ENCODE data around the gene EP400. TPM values are rescaled to one million over a fixed set of nuclear protein-coding genes. Genes with fewer than 3 reads are reported as not detected.

EP400 gene
- total and polyA plus RNA-seq, 2 of the 4 experiments (the other 2 are of a cell fraction) = 4.3 to 11.4 TPM

DNA sequence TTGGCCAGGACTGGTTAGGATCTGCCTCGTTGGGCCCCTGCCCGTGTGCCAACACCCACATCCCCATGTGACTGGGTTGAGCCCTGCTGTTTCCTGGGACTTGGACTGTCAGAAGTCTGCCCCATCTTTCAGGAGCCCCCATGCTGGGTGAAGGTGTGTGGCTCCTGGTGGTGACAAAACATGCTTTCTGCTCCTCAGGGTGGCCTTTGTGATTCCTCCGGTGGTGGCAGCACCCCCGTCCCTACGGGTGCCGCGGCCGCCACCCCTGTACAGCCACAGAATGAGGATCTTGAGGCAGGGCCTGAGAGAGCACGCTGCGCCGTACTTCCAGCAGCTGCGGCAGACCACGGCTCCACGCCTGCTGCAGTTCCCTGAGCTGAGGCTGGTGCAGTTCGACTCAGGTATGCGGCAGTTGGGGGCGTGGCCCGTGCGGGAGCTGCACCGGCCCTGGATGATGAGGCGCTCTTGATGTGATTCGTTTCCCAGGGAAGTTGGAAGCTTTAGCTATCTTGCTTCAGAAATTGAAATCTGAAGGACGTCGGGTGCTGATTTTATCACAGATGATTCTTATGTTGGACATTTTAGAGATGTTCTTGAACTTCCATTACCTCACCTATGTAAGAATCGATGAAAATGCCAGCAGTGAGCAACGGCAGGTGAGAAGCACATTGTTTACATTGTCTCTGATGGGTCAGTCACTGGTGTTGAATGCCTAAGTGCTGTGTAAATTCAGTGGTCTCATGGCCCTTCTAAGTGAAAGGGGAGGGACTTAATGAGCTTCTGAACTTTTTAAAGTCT is 80.0 kb downstream of the EP400 start (continued):
- TF ChIP-seq MAZ (IDR thresholded peaks at IDR 0.05; ENCODE audit: borderline replicate concordance, low read depth, low read length) = no peak

DNA sequence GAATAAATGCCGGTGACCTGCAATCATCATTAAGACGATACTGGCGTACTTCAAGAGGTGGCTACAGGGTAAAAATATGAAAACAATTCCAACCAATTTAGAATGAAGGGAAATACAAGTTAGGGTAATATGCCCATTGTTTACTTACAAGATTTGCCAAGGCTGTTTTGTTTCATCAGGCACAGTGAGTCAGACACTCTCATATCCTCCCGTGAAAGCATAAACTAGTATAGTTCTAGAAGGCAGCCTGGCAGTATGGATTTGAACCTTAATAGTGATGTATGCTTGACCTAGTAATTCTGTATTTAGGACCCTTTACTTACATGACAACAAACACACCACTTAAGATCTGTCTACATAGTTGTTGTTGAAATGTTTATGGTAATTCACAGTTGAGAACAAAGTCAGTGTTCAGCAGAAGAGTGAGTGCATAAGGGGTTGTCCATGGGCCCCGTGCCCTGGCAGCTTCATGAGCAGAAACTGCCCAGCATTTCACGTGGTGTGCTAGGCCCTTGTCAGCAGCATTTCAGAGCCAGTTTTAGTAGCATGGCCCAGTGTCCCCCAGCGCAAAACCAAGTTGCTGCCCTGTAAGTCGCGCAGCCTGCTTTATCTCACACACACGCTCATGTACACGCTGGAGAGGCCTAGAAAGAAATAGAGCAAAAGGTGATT is 80.8 kb downstream of the EP400 start:
- peaks cover 6% of the 10 kb centered on the region for H3K4me1 ChIP-seq (ENCODE audit: control insufficient read depth, insufficient read depth, low read length)
- 75% methylated on average over 3 of the region's 11 CpGs; no CpG with 5 or more reads in 1 of the 2 experiments for WGBS, 2 experiments (ENCODE audit: extremely low coverage in 2 of 2, insufficient read length in 1 of 2)
- peaks cover 4% of the 10 kb centered on the region for H4K20me1 ChIP-seq (ENCODE audit: insufficient read depth, low read length)
- H4K5ac ChIP-seq (ENCODE audit: low read depth, low read length) = no peak overlapping the region
- no peak overlapping the region for H3K56ac ChIP-seq (ENCODE audit: extremely low read depth, insufficient read depth, low read length)
- H3K4me2 ChIP-seq (ENCODE audit: low read depth, low read length) = no peak overlapping the region; the same call in 1 of the 2 replicates
- H3K9me1 ChIP-seq (ENCODE audit: insufficient read depth, low read length) = peaks cover 26% of the 10 kb centered on the region
- H3K27ac ChIP-seq (ENCODE audit: insufficient read depth, low read length) = no peak overlapping the region
- H2AK5ac ChIP-seq (ENCODE audit: low read depth, low read length) = no peak overlapping the region
- POLR2A ChIA-PET (ENCODE audit: unreplicated experiment) = no interaction called here
- H4K91ac ChIP-seq (ENCODE audit: insufficient read depth, low read depth, low read length) = no peak overlapping the region
- no peak overlapping the region for H3K9ac ChIP-seq (ENCODE audit: low read depth, low read length)
- H2BK5ac ChIP-seq (ENCODE audit: low read depth, low read length, poor library complexity, severe bottlenecking) = peak overlapping the region; percentile 53
- H2BK20ac ChIP-seq (ENCODE audit: low read depth, low read length) = no peak overlapping the region
- no peak overlapping the region for H3K23ac ChIP-seq (ENCODE audit: low read depth, low read length)
- TF ChIP-seq USF2 (IDR thresholded peaks at IDR 0.05; ENCODE audit: low read depth, low read length) (no peak), CEBPB (IDR thresholded peaks at IDR 0.05; ENCODE audit: low read depth, low read length) (no peak; the same call in 1 of the 2 replicates)
- no peak overlapping the region for H3K14ac ChIP-seq (replicated peaks; ENCODE audit: low read depth, low read length)
- peaks cover 71% of the 10 kb centered on the region for H3K36me3 ChIP-seq (ENCODE audit: control insufficient read depth, insufficient read depth, low read length)
- no peaks in the 10 kb centered on the region for H3K27me3 ChIP-seq (ENCODE audit: control insufficient read depth, insufficient read depth, low read length)
- in situ Hi-C loops (cut with MboI; ENCODE audit: low sequenced_read_pairs) (no loop called here), intact Hi-C loops (cut with micrococcal nuclease) (no loop called here), dilution Hi-C loops (cut with HindIII; ENCODE audit: low sequenced_read_pairs, unreplicated experiment) (no loop called here)
- no peak overlapping the region for H3K4me3 ChIP-seq (ENCODE audit: insufficient read depth, low read depth, low read length)
- H3K79me1 ChIP-seq (ENCODE audit: low read depth in 1 of 2, low read length in 2 of 2) = peaks cover 6 to 43% of the 10 kb centered on the region in 2 experiments; a peak in 3 of 4 replicates
- ATAC-seq (ENCODE audit: low read depth) (peak; percentile 79), DNase-seq (peak; percentile 61)
- BruUV-seq (replicated peaks) = no TSS peak
- no peak overlapping the region for H3K18ac ChIP-seq (ENCODE audit: low read depth, low read length)
- H2BK15ac ChIP-seq (ENCODE audit: low read depth, low read length) = no peak overlapping the region; the same call in 2 of the 3 replicates
- no peak overlapping the region for H2BK120ac ChIP-seq (ENCODE audit: low read depth, low read length)
- CTCF ChIA-PET = no interaction called here
- no peak overlapping the region for H2AFZ ChIP-seq (replicated peaks; ENCODE audit: low read length, poor library complexity)
- H2AK9ac ChIP-seq (replicated peaks; ENCODE audit: low read depth, low read length, poor library complexity) = no peak overlapping the region
- H4K8ac ChIP-seq (ENCODE audit: low read depth in 2 of 2, low read length in 2 of 2) = no peak overlapping the region
- no peak overlapping the region; the same call in 1 of the 2 replicates for H3K4ac ChIP-seq (ENCODE audit: low read depth, low read length)
- H3K9me3 ChIP-seq (ENCODE audit: control insufficient read depth, insufficient read depth, low read length) = no peaks in the 10 kb centered on the region
